Body of pancreas (tissue), 4 donors: ENCODE data around the gene CSF2RB. TPM values are rescaled to one million over a fixed set of nuclear protein-coding genes. Genes with fewer than 3 reads are reported as not detected.

ENCODE experiments used
- ATAC-seq: fragments of 150-250 bp; one replicate; pipeline ENCODE4 v1.9.1; 2016
- DNase-seq, 4 donors: peaks; one replicate each; pipeline ENCODE4 v3.0.0-alpha.2; 2019
- H3K27ac ChIP-seq, 4 donors: fragments of 200-600 bp; sonication (generic); 1 replicate in 3 of 4; 2 replicates in 1 of 4; pipeline versions ENCODE4 v1.5.1 to v1.6.1; 2016 to 2019; ENCODE audit warnings: mild to moderate bottlenecking in 1 of 4, mixed read lengths in 1 of 4, moderate library complexity in 1 of 4
- H3K27me3 ChIP-seq, 2 donors: fragments of 200-600 bp; sonication (generic); one replicate each; pipeline ENCODE4 v1.6.0; 2016; ENCODE audit warnings: mild to moderate bottlenecking in 1 of 2
- H3K36me3 ChIP-seq, 2 donors: fragments of 200-600 bp; sonication (generic); replicated peaks in 1 of 2; 2 replicates each; pipeline ENCODE4 v1.5.1; 2016; ENCODE audit warnings: low read depth in 2 of 2; ENCODE audit not compliant: insufficient read depth in 1 of 2
- H3K4me1 ChIP-seq: fragments of 200-600 bp; sonication (generic); one replicate; pipeline ENCODE4 v1.6.0; 2016
- H3K4me3 ChIP-seq, 2 donors: fragments of 200-600 bp; sonication (generic); 1 replicate in 1 of 2; 2 replicates in 1 of 2; pipeline ENCODE4 v1.5.1; 2016 to 2019
- H3K9me3 ChIP-seq, 3 donors: fragments of 200-600 bp; sonication (generic); 1 replicate in 2 of 3; 2 replicates in 1 of 3; pipeline ENCODE4 v1.5.1; 2016
- CTCF ChIP-seq, 7 experiments: fragments of 450-650 bp in 4 of 7; fragments of 200-600 bp in 3 of 7; sonication (generic) in 3 of 7; IDR thresholded peaks; one replicate each; pipeline ENCODE4 v1.5.1; 2016 to 2019; ENCODE audit warnings: antibody characterized with exemption in 7 of 7
- POLR2A ChIP-seq, 3 donors: fragments of 450-650 bp; IDR thresholded peaks; one replicate each; pipeline ENCODE4 v1.6.1; 2016; ENCODE audit warnings: antibody characterized with exemption in 3 of 3, mild to moderate bottlenecking in 2 of 3
- WGBS, 2 donors: methylation state at CpG; one replicate each; pipeline ENCODE4 v1.1.5; 2017; 5-methylcytosine and 5-hydroxymethylcytosine counted together
- intact Hi-C: fragments of 100-400 bp; cut with DNase I; formaldehyde crosslinking; loops from one replicate; pipeline ENCODE4 v1.15.1; 2023
- total RNA-seq, 2 donors: library from RNA; depleted of rRNA; stranded (reverse); fragments of >200 nt; gene quantifications; one replicate each; pipeline ENCODE4 v1.1.0, GENCODE V29; 2016

Gene CSF2RB
- total RNA-seq, 2 donors from 2014 or later = 2.0 to 2.9 TPM

DNA sequence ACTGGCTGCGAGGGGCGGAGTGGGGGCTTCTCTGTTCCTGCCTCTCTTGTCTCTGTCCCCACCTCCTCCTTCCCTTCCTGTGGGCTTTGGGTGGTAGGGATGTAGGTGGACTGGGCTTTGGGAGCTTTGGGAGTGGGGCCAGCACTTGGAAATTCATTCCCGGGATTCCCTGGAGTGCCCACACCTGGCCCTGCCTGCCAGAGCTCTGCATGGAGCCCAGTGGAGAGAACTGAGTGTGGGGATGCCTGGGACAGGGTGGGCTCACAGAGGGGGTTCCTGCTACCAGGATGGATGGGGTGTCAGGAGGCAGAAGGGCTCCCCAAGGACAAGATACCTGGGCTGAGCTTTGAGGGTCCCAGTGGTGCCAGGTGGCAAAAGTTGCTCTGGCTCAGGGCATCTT, 22.3 kb downstream of the CSF2RB start:
- ATAC-seq = no peak
- Histone ChIP-seq H3K27me3 (no peaks in the 10 kb centered on the region), H3K4me3 (no peak overlapping the region), H3K36me3 (no peaks in the 10 kb centered on the region), H3K27ac (no peak overlapping the region), H3K9me3 (no peaks in the 10 kb centered on the region), H3K4me1 (no peaks in the 10 kb centered on the region)
- no peak for TF ChIP-seq CTCF (IDR thresholded peaks at IDR 0.05)
- TF ChIP-seq POLR2A (IDR thresholded peaks at IDR 0.05) = no peak
- intact Hi-C loops = no loop called here
- no peak for DNase-seq
- WGBS, 2 donors = 83 to 85% methylated on average over 3 of the region's 3 CpGs

GRCh38 chr22:36936362-36937116, 23.1 kb downstream of the CSF2RB start:
- WGBS, 2 donors = 68% methylated on average over 14 to 19 of the region's 20 CpGs
- no peaks in the 10 kb centered on the region for H3K9me3 ChIP-seq
- no peaks in the 10 kb centered on the region for H3K4me1 ChIP-seq
- ATAC-seq (no peak), DNase-seq (no peak)
- H3K27ac ChIP-seq = no peak overlapping the region
- no peaks in the 10 kb centered on the region for H3K36me3 ChIP-seq
- H3K27me3 ChIP-seq = no peaks in the 10 kb centered on the region
- intact Hi-C loops = no loop called here
- TF ChIP-seq CTCF (IDR thresholded peaks at IDR 0.05) (no peak), POLR2A (IDR thresholded peaks at IDR 0.05) (no peak)
- no peak overlapping the region for H3K4me3 ChIP-seq

GRCh38 chr22:36937319-36938027, 24.0 kb downstream of the CSF2RB start:
- no peak overlapping the region for H3K27ac ChIP-seq

DNA sequence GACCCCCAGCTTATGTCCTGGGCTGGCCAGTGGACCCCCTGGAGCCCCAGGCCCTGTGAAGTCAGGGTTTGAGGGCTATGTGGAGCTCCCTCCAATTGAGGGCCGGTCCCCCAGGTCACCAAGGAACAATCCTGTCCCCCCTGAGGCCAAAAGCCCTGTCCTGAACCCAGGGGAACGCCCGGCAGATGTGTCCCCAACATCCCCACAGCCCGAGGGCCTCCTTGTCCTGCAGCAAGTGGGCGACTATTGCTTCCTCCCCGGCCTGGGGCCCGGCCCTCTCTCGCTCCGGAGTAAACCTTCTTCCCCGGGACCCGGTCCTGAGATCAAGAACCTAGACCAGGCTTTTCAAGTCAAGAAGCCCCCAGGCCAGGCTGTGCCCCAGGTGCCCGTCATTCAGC, 24.6 kb downstream of the CSF2RB start:
- Histone ChIP-seq H3K27ac (no peak overlapping the region), H3K4me1 (no peaks in the 10 kb centered on the region), H3K4me3 (no peak overlapping the region), H3K9me3 (no peaks in the 10 kb centered on the region), H3K27me3 (no peaks in the 10 kb centered on the region), H3K36me3 (no peaks in the 10 kb centered on the region)
- intact Hi-C loops = no loop called here
- WGBS, 2 donors = 84 to 85% methylated on average over 8 to 12 of the region's 12 CpGs
- no peak for DNase-seq
- TF ChIP-seq CTCF (IDR thresholded peaks at IDR 0.05) (no peak), POLR2A (IDR thresholded peaks at IDR 0.05) (no peak)
- ATAC-seq = no peak

More at GRCh38 chr22:36937319-36938027, 24.0 kb downstream of the CSF2RB start:
- H3K4me1 ChIP-seq = no peaks in the 10 kb centered on the region
- H3K27me3 ChIP-seq = no peaks in the 10 kb centered on the region
- DNase-seq = no peak
- no peak for ATAC-seq
- no peaks in the 10 kb centered on the region for H3K36me3 ChIP-seq
- 50 to 83% methylated on average over 2 to 13 of the region's 14 CpGs for WGBS, 2 donors
- intact Hi-C loops = no loop called here
- H3K9me3 ChIP-seq = no peaks in the 10 kb centered on the region
- H3K4me3 ChIP-seq = no peak overlapping the region
- no peak for TF ChIP-seq POLR2A (IDR thresholded peaks at IDR 0.05)
- TF ChIP-seq CTCF (IDR thresholded peaks at IDR 0.05) = no peak
